Cardiac atrium fibroblast (primary cell): Measurements from ENCODE around the gene SCARF2. TPM values are rescaled to one million over a fixed set of nuclear protein-coding genes. Genes with fewer than 3 reads are reported as not detected.

Source experiments
- total RNA-seq: library from RNA; depleted of rRNA; stranded (reverse); fragments of >200 nt; gene quantifications from 2 replicates; pipeline ENCODE4 v1.2.3, GENCODE V29; 2015

Gene SCARF2
- total RNA-seq, result 32.1 and 32.9 TPM in 2 replicates

DNA sequence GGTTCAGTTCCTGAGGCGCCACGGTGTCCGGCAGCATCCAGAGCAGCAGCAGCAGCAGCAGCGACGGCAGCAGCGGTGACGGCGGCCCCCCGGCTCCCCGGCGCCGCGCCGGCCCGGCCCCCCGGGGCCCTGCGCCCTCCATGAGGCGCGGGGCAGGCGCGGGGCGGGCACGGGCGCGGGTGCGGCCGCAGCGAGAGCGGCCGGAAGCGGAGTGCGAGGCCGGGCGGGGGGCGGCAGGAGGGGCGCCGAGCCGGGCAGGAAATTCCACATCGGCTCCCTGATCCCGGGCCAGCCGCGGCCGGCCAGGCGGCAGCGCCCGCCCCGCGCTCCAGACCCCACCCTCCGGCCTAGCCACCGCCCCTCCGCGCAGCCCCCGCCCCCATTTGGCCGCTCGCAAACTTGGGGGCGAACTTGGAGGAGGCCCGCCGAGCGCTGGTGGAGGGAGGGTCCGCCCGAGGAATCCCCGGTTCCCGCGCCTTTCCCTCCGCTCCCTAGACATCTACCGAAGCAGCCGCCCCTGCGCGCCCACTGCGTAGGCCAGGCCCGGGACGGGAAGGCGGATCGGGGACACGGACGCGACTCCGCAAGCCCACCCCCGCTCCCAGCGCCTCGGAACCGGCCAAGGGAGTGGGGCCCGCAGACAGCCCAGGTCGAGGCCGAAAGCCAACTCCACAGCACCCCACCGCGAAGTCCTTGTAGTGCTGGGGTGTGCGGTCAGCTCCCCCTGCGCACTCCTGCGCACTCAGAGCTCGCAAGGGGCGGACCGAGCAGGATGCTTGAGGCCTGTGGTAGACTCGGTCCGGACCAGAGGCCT is at the start of gene SCARF2:
SCARF2 (minus strand) TSS at position 213 of the 814 bp plus-strand sequence; CDS start at position 142, 71 bp downstream.

GRCh38 chr22:20393705-20394476 is 43.7 kb downstream of the SCARF2 start, which contains the start of gene ZNF74:
Gene ZNF74 (plus strand): TSS chr22:20394151. CDS start chr22:20394629, 478 bp downstream.

Other genes starting within 250 kb of the SCARF2 start
- gene RTN4R, start 169.5 kb downstream of the SCARF2 start, total RNA-seq, result 0.54 and 0.97 TPM in 2 replicates
- 39.9 and 51.8 TPM in 2 replicates for gene DGCR6L, start 117.8 kb downstream of the SCARF2 start, total RNA-seq
- gene ZNF74, start 43.7 kb downstream of the SCARF2 start, total RNA-seq, result 7.5 and 9.2 TPM in 2 replicates
- gene KLHL22, start 58.0 kb upstream of the SCARF2 start, total RNA-seq, result 21.4 and 26.2 TPM in 2 replicates
- gene MED15, start 69.8 kb upstream of the SCARF2 start, total RNA-seq, result 31.1 and 36.6 TPM in 2 replicates